ENCODE measurements around the gene NBPF1.
"Not testable (repeated sequence)": the region's sequence is repeated elsewhere in the genome, so short reads cannot be mapped to it uniquely, and the experiment has no call there.

Gene NBPF1

DNA sequence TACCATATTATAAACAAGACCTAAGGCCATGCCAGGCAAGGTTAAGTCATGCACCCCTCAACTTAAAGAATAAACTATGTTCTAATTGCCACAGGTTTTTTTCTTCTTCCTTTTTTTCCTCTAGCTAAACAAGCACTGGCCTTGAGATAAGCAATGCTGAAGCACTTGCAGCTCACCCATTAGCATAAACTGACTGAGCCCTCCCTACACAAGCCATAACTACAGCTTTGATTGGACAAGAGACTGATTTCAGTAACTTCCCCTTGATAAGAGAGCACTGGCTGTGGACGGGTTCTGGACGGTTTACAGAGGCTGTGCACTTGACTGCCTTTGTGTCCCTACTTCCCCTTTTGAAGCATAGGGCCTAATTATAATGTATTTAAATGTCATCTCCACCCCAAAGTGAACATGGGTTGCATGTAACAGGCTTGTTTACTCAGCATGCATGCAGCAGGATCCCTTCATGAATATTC is 72.9 kb downstream of the NBPF1 start:
- DNase-seq, result not testable (repeated sequence)

DNA sequence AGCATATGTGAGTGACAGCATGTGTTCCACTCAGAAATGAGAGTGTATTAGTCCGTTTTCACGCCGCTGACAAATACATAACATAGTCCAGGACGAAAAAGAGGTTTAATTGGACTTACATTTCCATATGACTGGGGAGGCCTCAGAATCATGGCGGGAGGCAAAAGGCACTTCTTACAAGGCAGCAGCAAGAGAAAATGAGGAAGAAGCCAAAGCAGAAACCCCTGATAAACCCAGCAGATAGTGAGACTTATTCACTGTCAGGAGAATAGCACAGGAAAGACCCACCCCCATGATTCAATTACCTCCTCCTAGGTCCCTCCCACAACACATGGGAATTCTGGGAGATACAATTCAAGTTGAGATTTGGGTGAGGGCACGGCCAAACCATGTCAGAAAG is 75.8 kb downstream of the NBPF1 start:
- DNase-seq, result not testable (repeated sequence)

DNA sequence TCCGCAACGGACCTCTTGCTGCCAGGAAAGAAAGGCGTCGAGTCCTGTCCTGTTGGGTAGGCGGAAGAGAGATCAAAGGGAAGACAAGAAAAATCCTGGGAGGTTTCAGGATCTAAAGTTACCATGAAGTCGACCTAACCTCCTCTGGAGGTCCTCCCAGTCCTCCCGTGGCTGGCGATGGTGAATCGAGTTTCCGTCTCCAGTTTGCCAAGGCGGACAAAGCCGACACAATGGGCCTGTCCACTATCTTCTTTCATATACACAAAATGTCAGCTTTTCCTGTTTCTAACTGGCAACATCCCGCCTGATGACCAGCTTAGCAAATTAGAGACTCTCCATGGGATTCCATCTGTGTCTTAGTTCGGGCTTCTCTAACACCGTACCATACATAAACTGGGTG is 76.6 kb downstream of the NBPF1 start:
- DNase-seq, result not testable (repeated sequence)

DNA sequence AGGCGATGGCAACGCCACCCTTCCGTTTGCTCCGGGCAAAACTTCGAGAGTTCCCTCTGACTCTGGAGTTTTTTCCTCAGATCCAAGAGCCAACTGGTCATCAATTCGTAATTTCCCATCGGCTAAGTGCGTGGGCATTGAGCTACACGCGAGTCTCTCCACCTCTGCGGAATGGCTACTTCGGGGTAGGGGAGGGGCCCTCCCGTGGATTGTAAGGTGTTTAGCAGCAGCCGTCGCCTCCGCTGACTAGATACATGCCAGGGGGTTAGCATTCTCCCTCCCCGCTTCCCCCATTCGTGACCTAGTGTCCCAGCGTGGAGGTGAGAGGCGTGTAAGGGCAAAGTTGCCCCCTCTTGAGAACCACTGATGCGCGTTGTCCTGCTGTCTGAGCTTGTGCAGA is 77.5 kb downstream of the NBPF1 start:
- not testable (repeated sequence) for DNase-seq

DNA sequence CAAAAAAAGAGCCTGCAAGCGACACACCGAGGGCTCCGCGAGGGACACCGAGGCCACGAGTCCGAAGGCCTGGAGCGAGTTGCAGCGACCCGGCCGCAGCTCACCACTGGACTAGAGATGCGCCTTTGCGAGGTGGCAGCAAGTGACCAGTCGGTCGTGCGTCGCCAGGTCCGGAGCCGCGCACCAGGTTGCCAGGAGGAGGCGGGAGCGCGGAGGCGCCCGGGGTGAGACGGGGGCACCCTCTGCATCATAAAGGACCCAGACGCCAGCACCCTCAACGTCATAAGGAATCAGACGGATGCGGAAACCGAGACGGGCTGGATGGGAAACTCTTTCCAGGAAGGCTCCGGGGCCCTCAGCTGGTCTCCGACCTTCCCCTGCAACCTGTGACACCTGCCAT is 77.9 kb downstream of the NBPF1 start:
- not testable (repeated sequence) for DNase-seq

DNA sequence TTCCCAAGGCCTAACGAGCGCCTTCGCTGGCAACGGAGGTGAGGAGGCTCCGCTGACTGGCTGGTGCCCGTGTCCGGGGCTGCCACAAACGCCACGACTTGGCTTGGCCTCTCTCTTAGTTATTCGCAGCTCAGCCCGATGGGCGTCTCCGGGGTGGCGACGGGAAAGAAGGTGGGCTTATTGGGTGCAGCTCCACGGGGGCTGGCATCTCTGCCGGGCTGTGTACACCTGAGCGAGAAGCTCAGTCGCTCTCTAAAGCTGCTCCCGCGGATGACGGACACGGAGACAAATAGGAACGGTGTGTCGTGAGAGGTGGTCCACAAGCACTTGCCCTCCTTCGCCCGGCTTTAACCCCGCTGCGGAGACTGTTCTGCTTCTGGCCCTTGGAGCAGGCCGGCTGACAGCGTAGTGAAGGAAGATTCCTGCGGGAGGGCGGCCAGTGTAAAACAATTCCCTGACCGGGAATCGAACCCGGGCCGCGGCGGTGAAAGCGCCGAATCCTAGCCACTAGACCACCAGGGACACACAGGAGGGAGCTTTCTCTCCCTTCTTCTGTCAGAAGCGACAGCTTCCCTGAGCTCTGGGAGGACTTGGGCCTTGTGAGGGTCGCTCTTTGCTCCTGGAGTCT is 78.4 kb downstream of the NBPF1 start:
- not testable (repeated sequence) for DNase-seq

DNA sequence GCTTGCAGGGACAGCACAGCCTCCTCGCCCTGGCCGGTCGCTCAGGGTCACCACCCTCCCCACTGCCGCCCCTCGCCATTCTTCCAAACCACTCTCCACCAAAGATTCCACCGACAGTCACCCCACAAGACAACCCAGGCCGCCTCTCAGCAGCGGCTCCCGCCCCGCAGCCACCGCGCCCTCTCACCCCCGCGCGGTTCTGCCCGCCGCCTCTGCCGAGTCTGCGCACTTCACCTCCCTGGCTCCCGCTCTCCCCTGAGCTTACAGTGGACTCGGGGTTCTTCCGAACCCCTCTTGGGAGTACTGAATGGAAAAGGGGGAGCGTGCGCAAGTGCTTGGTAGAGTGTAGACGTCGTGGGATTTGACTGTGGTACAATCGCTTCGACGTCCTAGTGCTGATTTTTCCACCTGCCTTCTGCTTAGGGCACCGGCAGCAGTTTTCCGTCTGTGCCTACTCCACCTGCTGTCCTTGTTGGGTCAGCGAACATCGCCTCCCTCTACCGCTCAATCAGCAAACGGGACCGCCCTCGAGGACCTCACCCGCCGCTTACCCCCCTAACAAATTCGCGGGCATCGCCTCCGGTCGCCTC is 79.0 kb downstream of the NBPF1 start:
- not testable (repeated sequence) for DNase-seq

DNA sequence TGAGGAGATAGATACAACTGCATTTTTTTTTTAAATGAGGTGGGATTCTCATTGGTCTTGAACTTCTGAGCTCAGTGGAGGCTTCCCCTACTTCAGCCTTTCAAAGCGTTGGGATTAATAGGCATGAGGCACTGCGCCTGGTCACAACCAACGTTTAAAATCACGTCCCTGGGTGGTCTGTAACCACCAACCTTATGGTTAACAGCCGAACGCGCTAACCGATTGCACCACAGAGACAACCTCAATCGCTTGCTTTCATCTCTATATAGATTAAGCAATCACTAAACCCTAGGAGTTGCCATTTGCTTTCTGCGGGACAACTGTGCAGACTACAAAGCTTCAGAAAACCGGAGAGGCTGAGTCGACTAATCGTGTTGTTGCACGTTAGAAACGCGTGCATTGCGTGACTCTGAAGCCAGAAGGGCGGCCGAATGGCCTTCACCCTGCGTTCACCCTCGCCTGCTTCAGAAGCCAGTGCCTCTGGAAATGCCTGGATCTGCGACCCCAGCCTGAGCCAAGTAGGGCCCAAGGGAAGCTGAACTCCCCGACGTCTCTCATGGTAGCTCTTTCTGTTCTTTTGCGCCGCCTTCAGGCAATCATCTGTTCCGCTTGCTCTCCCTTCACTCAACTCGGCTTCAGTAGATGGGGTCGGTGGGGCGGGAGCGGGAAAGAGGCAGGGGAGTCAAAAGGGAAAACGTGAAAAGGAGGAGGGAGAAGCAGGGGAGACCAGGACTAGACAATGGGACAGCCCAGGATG is 81.0 kb downstream of the NBPF1 start:
- not testable (repeated sequence) for DNase-seq

DNA sequence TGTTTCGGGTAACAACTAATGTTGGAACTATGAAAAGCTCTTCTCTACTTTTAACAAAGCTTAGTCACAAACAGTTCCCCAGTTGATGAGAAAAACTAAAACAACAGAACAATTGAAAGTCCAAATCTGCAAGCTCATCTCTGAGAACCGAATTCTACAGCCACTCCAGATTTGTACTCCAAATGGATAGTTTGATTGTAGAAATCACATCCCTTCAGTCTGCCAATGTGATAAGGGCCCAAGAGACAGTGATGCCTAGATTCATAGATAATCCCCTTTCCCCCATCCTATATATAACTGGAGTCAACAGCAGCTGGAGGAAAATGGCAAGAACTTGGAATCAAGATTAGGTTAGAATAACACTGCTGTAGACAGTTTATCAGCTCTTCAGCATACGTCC is 85.0 kb downstream of the NBPF1 start:
- not testable (repeated sequence) for DNase-seq

DNA sequence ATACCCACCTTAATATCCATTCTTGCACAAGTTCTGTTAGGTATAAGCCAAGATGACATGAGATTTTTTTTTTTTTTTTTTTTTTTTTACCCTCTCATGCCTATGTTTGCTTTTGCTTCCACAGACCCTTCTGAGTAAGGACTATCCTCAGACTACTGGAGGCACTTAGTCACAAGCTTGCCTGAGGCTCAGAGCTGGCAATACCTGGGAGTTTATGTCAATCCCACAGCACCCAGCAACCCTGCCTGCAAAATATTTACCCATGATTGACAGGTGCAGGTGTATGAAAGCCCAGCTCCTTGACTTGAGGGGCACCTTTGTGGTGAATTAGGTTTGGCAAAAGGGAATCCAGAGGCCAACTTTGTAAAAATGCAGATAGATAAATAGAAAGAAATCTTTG is 87.6 kb downstream of the NBPF1 start:
- DNase-seq, result not testable (repeated sequence)

DNA sequence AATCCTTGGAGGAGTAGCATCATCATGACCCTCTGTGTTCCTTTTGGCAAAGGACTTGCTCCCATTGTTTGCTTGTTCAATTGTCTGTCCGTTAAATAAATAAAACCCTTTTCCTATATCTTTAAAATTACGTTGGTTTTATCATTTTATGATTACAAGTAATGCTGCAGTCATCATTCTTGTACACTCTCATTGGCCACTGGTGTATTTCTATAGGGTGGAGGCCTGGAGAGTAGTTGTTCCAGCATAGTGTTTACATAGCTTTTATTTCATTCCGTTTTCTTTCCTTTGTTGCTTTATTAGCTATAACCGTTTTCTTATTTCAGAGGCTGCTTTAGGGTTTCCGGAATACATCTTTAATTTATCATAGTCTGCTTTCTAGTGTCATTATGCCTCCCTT is 91.7 kb downstream of the NBPF1 start:
- DNase-seq, result not testable (repeated sequence)

DNA sequence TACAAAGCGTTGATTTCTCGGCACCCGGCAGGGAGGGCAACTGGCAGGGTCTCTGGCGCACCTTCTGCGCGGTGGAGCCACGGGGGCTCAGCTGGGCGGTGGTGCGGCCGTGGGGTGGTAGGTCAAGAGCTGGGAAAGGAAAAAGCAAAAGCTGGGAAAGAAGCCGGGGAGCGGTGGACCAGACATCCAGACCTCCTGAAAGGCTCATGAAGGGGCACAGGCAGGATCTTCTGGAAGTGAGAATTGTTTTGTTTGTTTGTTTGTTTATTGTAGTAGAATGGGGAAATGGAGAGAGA is 92.1 kb downstream of the NBPF1 start:
- no peak for DNase-seq

DNA sequence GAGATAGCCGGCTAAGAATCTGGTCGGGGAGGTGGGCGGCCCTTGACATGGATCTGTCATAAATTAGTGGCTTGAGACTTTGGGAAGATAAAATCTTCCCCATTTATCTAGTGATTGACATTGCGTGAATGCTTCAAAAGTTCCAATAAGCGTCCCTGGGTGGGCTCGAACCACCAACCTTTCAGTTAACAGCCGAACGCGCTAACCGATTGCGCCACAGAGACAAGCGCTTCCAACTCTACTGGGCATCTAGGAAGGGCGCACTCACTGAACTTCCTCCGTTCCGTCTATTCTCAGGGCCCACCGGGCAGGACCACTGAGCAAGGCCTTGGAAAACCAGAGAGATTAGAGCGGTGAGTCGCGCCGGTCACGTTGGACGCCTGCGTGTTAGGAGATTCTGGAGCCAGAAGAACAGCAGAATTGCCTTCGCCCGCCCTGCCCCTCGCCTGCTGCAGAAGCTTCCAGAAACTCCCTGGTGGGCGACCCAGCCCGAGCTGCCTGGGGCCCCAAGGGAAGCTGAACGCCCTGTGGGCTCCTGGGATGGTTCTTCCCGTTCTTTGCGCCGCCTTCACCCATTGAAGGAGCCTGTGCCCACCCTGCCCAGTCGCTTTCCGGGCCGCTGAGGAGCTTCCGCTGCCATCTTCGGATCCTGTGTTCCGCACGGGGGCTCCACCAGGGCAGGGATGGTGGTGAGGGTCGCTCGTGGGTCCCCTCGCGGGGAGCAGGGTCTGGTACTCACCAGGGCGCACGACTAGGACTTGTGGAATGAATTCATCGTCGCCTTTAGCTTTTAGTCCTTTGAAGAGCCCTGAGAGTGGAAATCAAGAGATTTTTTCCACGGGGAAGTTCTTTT is 92.7 kb downstream of the NBPF1 start:
- not testable (repeated sequence) for DNase-seq

DNA sequence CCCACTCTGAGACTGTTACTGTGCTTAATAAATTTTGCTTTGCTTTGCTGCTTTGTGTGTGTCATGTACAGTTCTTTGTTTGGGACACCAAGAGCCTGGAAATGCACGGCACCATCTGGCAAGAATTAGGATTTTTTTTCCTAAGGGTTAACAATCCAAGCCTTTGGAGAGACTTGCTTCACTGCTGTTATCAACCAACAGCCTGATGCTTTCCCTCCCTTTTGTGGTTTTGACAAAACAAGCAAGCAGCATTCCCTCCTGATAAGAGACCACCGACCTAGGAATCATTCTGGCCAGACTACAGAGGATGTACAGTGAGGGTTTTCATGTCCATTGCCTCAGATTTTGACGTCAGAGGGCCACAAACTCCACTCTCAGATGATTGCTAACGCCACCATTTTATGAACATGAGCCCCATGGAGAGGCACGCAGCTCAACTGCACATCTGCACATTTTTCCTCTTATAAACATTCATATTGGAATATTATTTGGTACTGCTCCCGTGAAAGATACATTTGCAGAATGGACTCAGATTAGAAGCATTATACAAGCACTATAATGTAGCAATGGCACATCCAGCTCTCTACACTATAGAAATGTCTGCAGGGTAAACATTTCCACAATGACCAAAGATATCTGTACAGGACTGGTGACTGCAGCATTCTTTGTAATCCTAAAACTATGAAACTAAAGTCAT is 94.0 kb downstream of the NBPF1 start:
- not testable (repeated sequence) for DNase-seq

DNA sequence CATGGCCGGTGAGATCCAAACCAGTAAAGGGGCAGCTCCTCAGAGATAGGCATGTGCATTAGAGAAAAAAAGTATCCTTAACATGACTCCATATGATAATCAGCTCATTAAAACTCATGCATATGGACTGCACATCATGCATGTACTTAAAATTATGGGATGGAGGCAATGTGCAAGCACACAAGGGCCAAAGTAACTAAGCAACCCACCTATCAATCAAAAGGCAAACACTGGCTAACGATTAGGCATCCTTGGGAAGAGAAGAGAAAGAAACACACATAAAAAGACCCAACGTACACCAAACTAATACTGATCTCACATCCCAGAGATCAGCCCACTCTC is 94.5 kb downstream of the NBPF1 start:
- not testable (repeated sequence) for DNase-seq

DNA sequence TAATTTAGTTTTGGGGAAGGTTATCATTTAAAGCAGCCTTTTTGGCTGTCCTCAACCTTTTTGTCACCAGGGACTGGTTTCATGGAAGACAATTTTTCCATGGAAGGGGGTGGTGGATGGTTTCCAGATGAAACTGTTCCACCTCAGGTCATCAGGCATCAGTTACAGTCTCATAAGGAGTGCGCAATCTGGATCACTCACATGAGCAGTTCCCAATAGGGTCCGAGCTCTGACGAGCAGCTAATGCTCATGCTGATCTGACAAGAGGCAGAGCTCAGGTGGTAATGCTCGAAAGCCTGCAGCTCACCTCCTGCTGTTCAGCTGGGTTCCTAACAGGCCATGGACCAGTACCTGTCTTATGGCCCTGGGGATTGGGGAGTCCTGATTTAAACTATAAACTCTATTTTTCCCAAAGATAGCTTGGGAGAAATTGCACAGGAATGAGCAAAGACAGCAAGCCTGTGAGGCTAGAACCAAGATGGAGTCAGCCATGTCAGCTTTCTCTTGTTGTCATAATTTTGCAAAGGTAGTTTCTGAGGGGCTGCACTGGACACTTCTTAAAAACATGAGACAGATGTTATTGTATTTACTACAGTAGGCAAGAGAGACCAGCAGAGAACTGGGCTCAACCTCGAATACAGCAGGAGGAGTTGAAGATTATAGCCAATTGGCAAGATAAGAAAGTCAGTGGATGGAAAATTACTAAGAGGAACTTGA is 96.5 kb downstream of the NBPF1 start:
- DNase-seq, result not testable (repeated sequence)

DNA sequence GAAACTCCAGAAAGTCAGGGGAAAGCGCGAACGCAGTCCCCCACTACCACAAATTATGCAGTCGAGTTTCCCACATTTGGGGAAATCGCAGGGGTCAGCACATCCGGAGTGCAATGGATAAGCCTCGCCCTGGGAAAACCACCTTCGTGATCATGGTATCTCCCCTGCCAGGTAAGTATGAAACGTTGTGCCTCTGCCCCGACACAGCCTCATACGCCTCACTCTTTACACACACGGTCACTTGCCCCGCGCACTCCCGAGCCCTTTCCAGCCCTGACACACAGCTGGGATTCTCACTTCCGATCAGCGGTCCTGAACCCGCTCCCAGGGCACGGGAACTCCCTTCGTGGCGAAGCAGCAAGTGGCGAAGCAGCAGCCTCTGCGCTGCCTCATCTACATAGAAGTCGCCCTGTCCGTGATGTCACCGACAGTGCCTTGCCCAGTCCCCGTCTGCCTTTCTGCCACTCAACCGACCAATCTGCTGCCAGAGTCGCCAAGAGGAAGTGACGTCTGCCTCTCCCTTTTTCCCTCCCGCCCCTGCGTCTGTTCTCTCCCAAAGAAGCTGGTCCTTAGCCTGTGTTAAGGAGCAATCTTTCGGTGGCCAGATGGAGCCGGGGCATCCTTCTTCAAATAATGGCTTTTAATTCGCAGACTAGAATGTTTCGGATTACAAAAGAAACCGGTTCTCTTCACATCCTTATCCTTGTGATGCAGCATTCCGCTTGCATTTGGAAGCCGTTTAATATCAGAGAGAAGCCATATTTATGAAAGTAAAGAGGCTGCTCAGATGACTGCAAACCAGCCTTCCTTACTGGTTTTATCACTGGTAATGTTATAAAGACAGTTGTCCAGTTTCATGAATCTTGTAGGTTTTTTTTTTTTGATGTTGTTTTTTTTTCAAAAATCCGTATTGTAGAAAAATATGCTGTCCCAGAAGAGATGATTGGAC is 99.0 kb downstream of the NBPF1 start, which contains the start of gene RNU1-1:
Gene RNU1-1, minus strand, starts transcription at position 179 of the 949 bp plus-strand sequence.
- peak; percentile 72 for DNase-seq

DNA sequence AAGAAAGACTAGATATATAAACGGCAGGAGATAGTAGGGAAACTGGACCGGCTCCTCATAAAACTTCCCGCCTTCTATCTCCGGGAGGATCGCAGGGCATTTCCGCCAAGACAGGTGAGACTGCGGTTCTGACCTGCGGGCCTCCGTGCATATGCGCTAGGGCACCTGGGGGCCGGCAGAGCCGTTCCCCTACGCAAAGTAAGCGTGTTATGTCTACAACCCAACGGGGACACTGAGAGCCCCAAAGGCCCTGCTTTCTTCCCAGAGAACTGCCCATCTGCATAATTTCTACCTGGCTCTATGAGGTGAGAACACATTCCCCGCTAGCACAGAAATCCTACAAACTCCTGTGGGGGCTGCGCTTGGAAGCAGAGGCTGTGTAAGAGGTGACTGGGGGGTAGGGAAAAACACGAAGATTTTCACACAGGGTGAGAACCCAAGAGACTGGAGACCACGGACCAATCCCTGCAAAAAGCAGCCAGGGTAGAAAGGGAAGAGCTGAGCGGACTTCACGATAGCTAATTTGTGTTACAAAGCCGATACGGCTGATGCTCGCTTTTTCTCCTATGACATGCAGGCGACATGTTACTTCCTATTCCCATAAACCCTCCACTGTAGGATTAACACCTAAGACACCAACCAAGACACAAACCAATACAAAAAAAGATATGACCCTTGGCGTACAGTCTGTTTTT is 99.8 kb downstream of the NBPF1 start:
- peak; percentile 76 for DNase-seq

DNA sequence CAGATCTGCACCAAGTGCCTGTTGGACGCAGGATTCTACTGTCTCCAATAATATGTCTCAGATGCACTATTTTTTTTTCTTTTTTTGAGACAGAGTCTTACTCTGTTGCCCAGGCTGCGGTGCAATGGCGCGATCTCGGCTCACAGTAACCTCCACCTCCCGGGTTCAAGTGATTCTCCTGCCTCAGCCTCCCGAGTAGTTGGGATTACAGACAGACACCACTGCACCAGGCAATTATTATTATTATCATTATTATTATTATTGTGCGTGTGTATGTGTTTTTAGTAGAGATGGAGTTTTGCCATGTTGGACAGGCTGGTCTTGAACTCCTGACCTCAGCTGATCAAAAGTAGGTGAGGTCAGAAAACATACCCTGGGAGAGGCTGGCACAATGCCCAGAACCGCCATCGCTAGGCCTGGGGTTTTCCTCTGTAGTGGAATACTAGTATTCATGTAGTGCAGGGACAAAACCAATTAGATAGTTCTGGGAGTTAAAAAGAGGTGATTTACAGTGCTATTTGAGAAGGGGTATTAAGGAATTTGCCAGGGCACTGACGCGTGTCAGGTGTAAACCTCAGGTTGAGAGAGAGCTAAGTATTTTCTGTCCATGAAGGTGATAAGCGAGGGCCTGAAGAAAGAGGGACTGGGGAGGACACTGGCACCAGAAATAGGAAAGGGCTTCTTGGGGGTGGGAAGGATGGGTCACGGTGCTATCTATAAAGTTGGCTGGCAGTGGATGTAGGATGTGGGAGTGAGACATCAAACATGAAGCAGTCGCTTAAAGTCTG is 100.5 kb downstream of the NBPF1 start:
- peak; percentile 22 for DNase-seq
